GM21619 (cell line): ENCODE data around the gene FBRSL1.

Source experiments
- ATAC-seq: cut with Tn5 transposase; IDR thresholded peaks from one replicate; pipeline ENCODE4 v1.9.1; 2021; ENCODE audit not compliant: unreplicated experiment

FBRSL1 gene

DNA sequence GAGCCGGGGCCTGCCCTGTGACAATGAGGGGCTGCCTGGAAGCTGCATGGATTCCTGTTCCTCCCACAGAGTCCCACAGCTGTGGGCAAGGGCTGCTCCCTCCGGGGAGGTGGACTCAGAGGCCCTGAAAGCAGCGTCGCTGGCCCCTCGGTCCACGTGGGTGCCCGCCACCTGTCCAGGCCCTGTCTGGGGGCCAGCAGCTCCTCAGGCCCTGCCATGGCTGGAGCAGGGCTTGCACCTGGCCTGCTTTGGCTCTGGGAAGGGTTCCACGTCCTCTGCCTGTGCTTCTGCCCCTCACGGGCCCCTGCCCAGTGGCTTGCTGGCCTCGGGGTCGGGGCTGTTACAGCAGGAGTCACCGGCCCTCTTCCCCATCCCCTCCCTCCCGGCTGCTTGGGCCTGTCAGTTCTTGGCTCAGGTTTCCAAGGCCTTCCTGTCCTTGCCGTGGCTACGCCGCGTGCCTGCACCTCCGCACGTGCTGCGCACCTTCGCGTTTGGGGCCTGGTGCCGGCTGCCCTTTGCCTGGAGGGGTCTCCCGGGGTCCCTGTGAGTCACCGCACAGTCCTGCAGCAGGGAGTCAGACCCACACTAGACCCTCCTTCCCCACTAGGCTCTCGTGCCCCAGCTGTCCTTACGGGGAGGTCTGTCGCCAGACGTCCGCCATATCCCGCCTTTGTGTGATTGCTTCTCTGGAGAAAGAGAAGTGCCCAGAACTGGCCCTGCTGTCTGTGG lies 5.8 kb downstream of the FBRSL1 start:
- ATAC-seq = no peak

DNA sequence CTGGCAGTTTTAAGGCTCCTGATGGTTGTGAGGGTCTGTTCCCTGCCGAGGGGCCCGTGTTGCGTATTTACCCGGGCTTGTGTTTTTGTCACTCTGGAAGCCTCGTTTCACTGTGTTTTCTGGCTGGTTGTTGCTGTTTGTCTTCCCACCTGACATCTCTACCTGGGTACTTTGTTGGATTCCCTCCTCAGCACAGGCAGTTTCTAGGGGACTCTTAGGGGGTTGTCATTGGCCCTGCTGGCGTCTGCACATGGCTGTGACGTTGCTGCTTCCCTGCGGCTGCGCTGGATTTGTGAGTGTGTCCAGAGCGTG lies 6.4 kb downstream of the FBRSL1 start:
- ATAC-seq = no peak

DNA sequence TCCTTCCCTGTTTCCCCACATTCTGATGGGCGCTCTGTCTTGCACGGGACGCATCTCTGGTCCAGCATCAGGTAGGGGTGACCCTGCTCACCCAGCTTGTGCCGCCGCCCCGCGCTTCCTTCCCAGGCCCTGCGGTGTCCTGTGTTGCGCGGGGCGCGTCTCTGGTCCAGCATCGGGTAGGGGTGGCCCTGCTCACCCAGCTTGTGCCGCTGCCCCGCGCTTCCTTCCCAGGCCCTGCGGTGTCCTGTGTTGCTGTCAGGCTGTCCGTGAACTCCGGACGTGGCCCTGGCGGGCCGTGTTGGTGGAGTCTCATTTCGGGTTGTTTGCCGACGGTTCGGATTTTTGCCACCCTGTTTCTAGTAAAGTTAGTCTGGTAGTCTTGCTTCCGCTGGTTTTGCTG lies 6.8 kb downstream of the FBRSL1 start:
- no peak for ATAC-seq

DNA sequence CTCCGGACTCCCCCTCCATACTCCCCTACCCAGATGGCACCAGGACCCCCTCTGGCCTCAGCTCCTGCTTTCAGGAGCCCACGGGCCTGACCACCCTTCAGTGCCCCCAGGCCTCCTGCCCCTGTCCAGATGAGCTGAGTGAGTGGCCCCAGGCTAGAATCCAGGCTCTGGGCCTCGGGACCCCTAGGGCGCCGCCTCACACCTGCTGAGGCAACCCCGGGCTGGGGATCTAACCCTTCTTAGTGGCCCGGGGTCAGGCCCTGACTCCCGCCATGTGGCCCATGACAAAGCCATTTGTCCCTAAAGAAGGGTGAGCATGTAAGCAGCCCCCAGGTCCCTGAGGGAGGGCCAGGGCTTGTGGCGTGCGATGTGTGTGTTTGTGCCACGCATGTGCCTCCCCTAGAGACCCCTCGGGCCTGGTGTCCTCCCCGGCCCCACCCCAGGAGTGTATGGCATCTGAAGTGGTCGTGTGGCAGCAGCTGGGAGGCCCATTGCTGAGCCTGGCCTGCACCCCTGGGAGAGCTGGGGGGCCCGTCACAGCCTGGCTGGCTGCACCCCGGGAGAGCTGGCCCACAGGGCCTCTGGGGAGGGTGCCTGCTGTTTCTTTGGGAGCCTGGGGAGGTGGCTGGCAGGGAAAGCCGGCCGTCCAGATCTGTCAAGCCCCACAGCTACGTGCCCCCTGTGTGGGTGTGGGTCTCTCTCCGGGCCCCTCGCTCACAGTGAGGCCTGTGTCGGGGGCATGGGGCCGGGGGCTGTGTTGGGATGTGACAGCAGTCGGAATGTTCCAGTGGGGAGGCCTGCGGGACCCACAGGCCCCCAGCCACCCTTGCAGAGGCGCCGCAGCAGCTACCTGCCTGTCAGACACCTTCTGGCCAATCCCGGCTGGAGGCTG lies 7.8 kb downstream of the FBRSL1 start:
- no peak for ATAC-seq

DNA sequence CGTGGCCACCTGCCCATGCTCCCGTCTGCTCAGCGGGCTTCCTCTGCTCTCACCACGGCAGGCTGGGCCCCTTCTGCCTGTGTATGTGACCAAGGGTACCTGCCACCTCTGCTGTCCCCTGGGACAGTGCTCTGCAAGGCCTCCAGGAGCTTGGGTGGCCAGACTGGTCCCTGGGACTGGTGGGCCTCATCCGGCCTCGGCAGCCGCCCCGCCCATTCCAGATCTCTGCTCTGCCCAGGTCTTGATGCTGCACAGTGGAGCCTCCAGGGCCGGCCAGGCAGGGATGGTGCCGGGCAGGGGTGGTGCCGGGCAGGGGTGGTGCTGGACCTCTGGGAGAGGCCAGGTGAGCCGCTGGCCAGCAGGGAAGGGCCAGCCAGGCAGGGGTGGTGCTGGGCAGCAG lies 9.0 kb downstream of the FBRSL1 start:
- no peak for ATAC-seq

DNA sequence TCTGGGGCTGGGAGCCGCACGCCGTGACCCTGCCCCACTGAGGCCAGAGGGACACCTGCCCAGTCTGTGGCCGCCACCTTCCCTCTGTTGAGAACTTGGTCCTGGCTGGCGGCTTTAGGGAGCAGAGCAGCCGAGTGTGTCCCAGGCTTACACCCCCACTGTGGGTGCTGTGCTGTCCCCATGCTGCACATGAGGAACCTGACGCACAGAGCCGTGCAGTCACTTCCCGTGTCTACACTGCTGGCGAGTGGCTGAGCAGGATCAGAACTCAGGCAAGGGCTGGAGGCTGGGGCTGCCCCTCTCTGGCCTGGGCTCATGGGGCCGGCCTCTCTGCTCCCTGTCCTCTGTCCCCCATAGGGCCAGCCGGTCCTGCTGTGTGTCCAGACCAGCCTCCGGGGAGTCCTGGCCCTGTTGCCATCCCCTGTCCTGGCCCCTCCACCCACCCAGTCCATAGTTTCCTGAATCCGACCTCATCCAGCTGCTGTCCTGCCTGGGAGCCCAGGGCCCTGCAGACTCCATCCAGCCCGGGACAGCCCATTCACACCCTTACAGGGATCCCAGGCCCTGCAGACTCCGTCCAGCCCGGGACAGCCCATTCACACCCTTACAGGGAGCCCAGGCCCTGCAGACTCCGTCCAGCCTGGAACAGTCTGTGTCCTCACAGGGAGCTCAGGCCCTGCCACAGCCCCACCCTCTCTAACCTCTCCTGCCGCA lies 10.3 kb downstream of the FBRSL1 start:
- no peak for ATAC-seq

GRCh38 chr12:132500856-132501180 lies 10.9 kb downstream of the FBRSL1 start:
- no peak for ATAC-seq

DNA sequence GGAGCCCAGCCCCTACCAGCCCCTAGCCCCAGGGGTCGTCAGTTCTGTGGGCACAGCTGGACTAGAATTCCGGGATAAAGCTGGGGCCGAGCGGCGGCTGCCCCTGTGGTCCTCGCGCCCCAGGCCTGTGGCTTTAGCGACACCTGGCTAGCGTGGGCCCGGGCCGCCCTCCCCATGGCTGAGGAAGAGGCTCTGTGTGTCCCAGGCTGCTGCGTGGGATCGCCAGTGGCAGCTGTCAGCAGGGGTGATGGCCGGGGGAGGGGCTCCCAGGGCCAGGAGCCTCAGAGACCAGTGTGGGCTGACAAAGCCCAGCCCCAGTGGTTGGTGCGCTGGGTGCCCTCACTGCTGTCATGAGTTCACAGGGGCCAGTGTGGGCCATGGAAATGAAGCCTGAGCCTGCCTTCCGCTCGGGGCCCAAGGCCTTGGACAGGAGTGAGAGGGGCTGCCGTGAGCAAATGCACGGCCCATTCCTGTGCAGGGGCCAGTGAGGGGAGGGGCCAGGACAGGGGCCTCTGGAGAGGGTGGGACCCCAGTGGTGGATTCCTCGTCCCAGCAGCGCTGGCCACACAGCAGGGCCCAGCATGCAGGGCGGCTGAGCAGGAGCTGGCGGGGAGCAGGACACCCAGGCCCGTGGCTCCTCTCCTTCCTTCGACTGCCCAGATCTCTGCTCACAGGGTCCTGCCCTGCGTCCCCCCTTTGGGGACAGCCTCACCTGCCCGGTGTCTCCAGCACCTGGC lies 11.4 kb downstream of the FBRSL1 start:
- no peak for ATAC-seq

DNA sequence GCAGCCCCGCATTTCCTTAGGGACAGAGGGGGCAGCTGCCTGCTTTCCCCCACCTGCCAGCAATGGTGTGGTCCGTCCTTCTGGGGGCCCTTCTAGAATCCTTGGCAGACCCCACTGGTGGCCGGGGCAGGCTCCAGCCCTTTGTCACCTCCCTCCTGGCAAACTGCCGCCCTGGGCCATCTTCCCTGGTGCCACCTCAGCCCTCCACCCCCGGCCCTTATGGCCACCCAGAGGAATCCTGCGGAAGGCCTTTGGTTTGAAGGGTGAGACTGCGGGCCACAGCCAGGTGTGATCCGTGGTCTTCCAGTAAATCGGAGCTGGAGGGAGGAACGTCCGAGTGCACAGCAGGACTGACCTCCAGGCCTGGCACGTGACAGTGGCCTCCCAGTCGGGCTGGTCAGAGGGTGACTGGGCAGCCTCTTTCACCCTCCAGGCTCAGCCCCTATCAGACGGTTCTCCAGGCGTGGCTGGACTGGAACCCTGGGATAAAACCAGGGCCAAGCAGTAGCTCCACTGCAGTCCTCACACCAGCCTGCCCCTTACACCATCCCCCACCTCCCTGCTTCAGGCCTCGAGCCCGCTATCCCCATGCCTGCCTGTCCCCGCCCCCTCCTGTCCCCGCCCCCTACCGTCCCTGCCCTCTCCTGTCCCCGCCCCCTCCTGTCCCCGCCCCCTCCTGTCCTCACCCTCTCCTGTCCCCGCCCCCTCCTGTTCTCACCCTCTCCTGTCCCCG lies 12.4 kb downstream of the FBRSL1 start:
- no peak for ATAC-seq

- no peak for ATAC-seq
These were observed 12.9 kb downstream of the FBRSL1 start for GRCh38 chr12:132502882-132503193.

- ATAC-seq = no peak
These were observed 13.8 kb downstream of the FBRSL1 start for GRCh38 chr12:132503618-132504204.

DNA sequence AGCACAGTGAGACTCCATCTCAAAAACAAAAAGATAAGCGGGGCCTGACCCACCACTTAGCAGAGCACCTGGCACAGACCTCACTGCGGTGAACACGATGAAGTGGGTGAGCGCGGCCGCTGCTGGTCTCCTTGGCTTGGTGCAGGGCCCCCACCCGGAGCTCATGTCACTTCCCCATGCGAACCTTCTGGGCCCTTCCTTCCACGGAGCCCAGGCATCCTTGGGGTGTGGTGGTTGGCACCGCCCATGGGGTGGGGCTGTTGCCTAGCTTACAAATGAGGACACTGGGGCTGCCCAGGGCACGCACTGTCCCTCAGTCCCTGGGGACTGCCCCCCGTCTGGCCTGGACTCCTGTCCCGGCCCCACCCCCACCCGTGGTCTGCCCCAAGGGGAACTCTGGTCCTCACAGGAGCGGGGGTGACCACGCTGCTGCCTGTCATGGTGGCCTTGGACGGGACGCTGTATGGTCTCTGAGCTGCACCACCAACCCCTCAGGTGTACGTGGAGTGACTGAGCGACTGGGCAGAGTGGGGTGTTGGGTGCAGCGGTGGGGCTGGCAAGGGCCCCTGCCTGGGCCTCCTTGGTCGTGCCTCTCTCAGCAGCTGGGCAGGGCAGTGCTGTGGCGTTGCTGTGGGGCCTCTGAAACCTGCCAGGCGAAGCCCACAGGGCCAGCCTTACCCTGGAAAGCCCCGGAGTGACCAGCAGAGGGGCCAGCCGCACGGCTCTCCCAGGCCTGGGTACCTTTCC lies 15.3 kb downstream of the FBRSL1 start:
- no peak for ATAC-seq

- no peak for ATAC-seq
These were observed 15.9 kb downstream of the FBRSL1 start for GRCh38 chr12:132505852-132506219.

DNA sequence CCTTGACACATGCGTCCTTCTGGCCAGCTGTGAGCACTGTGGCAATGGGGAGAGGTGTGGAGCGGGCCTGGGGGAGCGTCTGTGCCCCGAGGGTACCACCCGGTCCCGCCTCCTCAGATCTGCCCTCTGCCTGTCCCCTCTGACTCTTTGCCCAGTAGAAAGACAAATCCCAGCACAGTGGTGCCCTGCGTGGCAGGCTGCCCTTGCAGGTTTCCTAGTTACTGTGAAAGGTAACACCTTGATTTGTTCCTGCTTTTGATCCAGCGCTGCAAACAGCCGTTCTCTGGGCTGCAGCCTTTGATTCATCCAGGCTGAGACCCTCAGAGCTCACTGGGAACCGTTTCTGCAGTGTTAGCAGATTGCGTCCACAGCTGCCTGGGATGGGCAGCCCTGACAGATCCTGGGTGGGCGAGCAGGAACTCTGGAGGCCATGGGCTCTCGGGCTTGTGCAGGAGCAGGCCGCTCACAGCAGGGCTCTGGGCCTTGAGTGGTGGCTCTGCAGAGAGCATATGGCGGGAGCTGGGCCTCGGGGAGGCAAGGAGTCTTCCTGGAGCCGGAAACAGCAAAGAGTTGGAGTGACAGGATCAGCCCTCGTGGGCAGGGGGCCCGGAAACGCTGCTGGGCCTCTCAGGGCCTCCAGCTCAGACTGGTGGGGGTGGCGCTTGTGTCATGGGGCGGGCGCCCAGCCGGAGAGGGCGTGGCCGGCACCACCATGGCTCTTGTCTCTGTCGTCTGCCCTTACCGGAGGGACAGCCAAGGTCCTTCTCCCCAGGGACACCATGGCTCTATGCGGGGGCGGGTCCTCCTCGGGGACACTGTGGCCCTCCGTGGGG lies 16.6 kb downstream of the FBRSL1 start:
- ATAC-seq = no peak

GRCh38 chr12:132507161-132507538 lies 17.2 kb downstream of the FBRSL1 start:
- ATAC-seq = no peak

DNA sequence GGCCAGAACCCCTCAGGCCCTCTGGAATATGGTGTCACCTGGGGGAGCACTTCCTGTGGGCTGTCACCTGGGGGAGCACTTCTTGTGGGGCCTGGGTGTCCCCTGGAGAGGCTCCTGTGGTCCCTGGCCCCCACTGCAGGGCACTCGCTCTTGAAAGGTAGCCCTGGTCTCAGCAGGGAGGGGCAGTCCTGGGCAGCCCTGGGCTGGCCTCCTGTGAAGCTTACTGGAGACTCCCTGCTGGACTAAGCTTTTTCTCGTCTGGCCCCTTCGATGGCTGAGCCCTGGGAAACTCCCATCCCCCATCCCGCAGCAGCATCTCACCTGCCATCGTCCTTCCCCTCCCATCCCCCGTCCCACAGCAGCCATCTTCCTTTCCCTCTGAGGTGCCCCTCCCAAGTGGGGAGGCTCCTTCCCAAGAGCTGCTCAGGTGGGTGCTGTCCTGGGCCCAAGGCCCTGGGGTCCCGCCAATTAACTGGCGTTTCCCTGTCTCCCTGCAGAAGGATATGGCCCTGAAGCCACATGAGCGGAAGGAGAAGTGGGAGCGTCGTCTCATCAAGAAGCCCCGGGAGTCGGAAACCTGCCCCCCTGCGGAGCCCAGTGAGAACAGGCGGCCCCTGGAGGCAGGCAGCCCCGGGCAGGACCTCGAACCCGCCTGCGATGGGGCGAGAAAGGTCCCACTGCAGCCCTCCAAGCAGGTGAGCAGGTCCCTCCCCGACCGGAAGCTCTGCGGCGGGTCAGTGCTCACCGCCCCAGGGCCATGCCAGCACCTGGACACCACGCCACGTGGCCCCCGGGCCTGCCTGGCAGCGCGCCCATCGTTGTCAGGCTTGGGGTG lies 17.9 kb downstream of the FBRSL1 start:
- no peak for ATAC-seq

- no peak for ATAC-seq
These were observed 18.5 kb downstream of the FBRSL1 start for GRCh38 chr12:132508491-132508740.
